DMS79 (cell line): ENCODE measurements around the gene GADL1.

Experiments
- DNase-seq: peaks from one replicate; lab custom pipeline; 2025; lab: John Stamatoyannopoulos, UW

The GADL1 gene, protein sequence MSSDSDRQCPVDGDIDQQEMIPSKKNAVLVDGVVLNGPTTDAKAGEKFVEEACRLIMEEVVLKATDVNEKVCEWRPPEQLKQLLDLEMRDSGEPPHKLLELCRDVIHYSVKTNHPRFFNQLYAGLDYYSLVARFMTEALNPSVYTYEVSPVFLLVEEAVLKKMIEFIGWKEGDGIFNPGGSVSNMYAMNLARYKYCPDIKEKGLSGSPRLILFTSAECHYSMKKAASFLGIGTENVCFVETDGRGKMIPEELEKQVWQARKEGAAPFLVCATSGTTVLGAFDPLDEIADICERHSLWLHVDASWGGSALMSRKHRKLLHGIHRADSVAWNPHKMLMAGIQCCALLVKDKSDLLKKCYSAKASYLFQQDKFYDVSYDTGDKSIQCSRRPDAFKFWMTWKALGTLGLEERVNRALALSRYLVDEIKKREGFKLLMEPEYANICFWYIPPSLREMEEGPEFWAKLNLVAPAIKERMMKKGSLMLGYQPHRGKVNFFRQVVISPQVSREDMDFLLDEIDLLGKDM

DNA sequence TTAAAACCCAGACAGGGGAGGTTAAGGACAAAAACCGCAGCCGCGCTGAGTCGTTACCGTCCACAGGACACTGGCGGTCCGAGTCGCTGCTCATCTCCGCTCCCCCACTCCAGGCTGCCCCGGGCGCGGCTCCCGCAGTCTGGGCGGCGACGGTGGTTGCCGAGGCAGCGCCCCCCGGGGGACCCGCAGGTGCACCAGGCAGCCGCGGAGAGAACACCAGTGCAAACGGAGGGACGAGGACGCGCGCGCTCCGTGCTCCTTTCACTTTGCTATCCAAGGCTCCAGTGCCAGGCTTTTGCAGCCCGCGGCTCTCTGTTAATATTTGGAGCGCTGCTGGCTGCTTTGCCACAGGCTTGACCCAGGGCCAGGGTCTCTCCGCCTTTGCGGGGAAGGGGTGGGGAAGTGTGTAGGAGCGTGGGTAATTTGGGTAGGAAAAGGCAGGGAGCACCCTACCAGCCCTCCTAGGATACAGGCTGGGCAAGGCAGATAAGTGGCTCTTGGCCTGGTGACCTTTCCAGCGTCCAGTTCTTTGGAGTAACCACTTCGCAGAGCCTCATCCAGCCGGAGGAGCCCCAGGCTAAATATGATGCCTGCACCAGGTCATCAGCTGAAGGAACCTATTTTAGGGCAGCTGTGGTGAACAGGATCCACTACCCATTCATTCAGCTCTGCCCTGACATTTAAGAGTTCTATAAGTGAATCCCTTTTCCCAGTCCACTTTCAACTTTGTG, at the start of gene GADL1:
GADL1 (minus strand) TSS at position 141 of the 731 bp plus-strand sequence; CDS start at position 94, 47 bp downstream.
- DNase-seq, result no peak

DNA sequence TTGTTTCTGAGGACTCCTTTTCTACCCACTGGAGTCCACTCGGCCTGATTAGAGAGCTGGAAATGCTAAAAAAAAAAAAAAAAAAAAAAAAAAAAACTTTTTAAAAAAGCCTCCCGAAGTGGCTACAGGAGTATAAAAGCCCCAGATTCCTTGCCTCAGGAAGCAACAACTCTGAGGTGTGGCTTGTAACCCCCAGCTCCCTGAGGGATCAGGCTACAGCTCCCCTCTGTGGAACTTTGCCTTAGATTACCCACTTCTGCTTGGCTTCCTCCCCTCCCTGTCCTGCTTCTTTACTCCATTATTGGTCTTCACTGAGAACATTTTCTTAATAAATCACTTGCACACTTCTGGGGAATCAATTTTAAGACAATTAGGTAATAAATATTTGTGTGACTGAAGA, 49.7 kb upstream of the GADL1 start:
- DNase-seq, result no peak

DNA sequence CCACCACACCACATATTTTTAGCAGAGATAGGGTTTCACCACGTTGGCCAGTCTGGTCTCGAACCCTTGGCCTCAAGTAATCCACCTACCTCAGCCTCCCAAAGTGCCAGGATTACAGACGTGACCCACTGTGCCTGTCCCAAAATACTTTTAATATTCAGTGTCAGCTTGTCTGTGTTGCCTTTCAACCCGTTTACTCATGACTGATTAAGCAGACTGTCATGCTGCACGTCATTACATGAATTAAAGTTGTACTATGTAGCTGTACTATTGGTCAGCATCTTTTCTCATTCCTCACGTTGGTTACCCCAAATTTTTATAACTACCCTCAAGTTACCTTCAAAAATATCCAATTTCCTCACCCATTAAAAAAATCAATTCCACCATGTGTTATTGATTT, 48.7 kb upstream of the GADL1 start:
- no peak for DNase-seq

DNA sequence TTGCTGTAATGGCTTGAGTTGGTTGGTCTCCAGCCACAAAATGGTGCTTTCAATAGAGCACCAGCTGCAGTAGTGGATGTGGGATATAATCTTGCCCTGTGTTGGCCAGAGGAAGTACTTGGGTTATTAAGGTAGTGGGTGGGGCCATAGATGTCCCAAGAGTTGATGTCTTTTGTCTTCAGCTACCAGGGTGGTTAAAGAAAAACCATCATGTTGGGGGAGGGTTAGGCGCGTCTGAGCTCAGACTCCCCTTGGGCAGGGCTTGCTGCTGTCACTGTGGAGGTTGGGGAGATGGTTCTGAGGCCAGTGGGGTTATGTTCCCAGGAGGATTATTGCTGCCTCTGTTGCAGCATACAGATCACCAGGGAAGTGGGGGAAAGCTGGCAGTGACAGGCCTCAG, 46.9 kb upstream of the GADL1 start:
- DNase-seq, result no peak

DNA sequence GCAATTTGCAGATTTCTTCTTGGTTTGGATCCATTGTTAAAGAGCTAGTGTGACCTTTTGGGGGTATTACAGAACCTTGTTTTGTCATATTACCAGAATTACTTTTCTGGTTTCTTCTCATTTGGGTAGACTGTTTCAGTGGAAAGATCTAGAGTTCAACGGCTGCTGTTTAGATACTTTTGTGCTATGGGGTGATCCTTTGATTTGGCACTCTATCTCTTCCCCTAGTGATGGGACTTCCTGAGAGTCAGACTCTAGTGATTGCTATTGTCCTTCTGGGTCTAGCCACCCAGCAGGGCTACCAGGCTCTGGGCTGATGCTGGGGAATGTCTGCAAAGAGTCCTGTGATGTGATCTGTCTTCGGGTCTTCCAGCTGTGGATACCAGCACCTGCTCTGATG, 46.3 kb upstream of the GADL1 start:
- DNase-seq, result no peak

DNA sequence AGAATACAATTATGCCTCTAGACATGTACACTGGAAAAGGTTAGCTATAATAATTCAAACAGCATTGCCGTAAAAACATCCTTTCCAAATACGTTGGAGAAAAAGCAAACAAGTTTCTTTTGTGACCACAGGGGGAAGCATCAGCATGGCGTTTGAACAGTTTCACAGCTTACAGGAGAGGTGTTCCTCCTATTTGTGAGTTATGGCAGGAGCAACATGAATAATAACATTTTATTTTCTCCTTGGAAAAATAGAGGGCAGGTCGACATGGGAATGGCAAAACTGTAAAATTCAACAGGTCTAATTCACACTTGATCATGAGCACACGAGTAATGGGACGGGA, 39.7 kb upstream of the GADL1 start:
- no peak for DNase-seq

DNA sequence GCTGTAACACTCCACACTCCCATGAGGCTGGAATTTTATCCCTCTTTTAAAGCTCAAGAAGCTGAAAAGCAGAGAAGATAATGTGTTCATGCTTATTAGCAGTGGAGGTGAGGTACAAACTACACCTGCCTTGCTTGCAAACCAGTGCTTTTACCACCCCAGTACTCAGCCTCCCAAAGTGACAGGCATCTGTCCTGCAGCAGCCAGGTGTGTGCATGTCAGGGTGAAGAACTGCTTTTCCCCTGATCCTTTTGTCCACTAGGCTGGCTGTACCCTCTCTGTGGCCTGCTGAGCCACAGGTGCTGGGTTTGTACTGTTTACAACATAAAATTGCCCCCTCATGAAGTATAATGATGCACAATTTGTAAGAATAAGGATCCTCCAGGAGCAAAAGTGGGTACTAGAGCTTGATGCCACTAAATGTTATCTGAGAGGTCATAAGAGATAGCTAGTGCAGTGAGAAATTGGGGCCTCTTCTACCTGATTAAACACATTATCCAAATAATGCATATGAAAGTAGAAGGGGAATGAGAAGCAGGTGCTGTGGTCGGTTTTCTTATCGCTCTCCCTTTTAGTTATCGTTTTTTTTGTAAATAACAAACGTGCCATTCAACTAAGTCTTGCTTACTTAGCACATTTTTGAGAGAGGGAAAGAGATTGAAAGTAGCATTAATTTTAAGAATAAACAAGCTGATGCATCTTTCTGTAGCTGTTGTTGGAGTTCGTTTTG, 39.2 kb upstream of the GADL1 start:
- no peak for DNase-seq

DNA sequence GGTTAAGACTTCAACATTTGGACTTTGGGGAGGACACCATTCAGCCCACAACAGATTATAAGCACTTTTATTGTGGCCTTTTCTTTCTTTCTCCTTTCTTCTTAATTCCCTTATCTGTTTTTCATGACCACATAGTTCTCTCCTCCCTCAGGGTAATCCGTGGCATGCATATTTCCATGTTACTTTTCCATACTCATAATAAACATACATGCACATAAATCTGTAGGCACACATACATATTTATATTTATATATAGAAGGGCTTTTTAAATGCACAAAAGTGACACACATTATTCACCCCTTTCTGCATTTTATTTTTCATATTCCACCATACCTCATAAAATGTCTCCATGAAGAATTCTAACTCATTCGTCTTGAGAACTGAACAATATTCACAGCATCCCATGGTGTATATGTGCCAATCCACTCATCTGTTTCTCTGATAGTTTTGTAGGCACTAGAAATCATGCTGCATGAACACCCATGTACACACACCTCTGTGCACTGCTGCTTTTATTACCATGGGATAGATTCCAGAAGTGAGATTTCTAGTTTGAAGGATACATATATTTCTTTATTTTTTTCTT, 38.1 kb upstream of the GADL1 start:
- DNase-seq, result no peak

DNA sequence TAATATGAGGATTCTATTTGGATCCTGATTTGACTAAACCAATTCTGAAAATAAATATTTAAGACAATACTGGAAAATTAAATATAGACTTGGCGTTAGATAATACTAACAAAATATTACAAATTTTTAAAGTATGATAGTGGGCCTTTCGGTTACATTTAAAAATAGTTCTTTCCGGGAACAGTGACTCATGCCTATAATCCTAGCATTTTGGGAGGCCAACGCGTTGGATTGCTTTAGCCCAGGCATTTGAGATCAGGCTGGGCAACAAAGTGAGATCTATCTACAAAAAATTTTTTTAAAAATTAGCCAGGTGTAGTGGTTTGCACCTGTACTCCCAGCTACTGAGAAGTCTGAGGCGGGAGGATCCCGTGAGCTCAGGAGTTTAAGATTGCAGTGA, 30.3 kb upstream of the GADL1 start:
- no peak for DNase-seq

DNA sequence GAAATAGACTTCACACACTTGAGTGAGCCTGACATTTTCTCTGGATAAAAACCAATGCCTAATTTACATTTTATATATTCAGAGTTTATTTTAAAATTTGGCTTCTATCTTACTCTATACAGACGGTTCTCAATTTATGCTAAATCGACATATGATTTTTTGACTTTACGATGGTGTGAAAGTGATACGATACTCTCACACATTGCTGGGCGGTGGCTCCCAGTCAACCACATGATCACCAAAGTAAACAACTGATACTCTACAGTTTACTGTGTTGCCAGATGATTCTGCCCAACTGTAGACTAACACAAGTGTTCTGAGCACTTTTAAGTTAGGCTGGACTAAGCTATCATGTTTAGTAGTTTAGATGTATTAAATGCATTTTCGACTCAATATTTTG, 25.1 kb upstream of the GADL1 start:
- no peak for DNase-seq

DNA sequence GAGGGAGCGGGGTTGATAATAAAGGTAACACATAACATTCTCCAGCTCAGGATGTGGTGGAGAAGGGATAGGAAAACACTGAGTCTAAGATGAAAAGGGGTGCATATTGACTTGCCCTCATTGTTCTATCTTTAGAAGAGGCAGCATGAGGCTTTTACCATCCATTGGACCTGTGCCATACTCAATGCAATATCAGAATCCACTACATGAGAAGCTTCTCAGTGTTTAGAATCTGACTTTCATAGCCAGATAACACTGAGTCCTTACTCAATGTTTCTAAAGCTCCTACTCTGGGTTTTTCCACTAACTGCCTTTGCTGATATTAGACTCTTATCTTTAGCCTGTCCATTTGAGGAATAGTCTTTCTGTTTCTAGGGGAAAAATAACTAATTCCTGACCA, 24.3 kb upstream of the GADL1 start:
- no peak for DNase-seq

DNA sequence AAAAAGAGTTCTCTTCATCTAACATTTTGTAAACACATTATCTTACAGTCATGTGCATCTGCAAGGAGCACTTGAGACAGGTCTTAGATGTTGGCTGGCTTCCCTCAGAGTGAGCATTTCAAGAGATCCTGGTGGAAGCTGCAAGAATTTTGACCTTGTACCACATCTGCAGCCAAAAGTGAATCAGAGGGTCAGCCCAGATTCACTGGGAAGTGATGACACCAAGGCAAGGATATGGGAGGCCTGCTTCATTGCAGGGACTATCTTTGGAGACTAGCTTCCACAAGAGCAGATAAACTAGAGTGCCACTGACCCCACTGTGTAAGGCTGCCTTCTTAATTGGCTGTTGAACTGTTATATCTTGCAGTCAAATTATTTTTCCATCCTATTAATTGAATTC, 21.3 kb upstream of the GADL1 start:
- DNase-seq, result no peak

DNA sequence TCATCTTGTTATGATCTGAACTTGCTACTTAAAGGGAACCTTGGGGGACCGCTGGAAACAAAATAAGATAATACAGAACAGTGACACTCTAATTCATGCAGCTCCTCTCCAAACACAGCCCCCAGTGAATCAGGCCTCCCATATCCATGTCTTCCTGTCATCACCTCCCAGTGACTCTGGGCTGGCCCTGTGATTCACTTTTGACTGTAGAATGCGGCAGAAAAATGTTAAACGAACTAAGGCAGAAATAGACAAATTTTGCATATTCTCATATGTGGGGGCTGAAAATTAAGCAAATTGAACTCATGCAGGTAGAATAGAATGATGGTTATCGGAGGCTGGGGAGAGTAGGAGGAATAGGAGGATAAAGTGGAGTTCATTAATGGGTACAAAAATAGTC, 20.2 kb upstream of the GADL1 start:
- DNase-seq, result no peak

DNA sequence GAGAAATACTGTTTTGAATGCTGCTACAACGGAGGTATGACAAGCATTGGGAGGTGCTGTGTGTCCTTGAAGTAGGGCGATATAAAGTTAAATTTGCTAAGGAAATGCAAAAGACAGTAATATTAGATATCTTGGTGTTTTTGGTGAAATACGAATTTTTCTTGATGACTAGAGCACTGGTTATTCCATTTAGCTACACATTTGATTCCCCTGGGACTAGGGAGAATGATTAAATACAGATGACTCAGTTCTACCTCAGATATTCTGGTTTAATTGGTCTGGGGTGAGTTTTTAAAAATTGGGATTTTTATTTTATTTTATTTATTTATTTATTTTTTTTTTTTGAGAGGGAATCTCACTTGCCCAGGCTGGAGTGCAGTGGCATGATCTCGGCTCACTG, 18.7 kb upstream of the GADL1 start:
- no peak for DNase-seq

DNA sequence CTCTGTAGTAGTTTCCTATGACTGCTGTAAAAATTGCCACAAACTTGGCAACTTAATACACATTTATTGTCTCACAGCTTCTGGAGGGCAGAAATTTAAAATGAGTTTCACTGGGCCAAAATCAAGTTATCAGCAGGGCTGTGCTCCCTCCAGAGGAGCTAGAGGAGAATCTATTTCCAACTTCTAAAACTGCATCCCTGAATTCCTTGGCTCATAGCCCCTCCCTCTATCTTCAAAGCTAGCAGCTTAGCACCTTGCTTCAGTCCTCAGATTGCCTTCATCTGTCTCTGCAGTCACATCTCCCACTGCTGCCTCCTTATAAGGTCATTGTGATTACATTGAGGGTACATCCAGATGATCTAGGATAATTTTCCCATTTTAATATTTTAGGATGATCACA, 17.8 kb upstream of the GADL1 start:
- no peak for DNase-seq

DNA sequence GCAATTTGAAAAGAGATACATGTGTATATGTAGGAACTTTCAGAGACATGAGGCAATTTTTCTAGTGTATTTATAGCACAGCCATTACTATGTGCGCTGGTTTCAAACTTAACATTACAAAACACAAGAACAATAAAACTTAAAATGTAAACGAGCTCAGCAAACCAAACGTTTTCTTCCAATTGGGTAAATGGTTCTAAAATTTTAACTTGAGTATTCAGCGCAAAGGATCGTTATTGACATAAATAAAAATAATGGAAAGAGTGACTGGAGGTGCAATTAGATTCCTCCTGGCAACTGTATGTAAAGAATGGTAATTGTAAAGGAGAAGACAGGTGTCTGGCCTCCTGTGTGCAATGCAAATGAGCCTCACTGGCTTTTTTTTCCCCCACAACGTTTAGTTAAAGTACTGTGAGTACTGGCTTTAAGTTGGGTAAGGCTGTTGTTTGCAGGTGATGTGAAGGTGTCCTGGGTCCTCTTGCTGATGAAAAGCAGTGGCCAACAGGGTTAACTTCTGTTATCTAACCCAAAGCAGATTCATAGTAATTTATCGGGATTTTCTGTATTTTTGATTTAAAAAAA, 14.1 kb upstream of the GADL1 start:
- no peak for DNase-seq

DNA sequence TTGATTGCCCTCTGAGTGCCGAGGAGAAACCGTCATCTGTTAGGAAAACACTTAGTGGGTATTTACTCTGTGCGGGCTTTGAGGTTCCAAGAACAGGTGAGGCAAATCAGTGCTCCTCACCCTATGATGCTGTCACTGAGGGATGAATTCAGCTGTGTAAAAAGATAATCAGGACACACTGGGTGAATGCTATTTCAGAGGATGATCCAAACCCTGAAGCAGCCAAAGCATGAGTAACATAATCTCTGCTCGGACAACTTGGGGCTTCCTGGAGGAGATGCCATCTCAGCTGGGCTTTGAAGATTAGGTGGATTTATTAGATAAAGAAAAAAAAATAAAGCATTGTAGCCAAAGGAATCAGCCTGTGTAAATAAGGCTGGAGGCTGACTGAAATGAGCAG, 10.5 kb upstream of the GADL1 start:
- DNase-seq, result no peak

DNA sequence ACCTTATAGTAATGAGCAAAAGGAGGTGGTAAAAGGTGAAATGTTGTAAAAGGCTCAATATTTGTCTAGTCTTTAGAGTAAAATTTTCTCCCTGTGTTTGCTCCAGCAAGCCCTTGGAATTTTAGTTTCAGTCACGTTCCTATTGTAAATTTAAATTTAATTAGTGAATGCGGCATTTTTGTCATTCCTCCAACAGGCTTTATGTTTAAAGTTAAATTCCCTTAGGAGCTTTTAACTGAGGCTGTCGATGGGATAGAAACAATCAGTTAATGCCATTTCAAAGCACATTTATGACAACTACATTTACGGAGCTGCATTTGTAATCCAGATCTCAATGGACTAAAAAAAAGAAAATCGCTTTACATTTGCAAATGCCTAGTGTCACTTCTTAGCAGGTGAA, 868 bp upstream of the GADL1 start:
- DNase-seq, result no peak

DNA sequence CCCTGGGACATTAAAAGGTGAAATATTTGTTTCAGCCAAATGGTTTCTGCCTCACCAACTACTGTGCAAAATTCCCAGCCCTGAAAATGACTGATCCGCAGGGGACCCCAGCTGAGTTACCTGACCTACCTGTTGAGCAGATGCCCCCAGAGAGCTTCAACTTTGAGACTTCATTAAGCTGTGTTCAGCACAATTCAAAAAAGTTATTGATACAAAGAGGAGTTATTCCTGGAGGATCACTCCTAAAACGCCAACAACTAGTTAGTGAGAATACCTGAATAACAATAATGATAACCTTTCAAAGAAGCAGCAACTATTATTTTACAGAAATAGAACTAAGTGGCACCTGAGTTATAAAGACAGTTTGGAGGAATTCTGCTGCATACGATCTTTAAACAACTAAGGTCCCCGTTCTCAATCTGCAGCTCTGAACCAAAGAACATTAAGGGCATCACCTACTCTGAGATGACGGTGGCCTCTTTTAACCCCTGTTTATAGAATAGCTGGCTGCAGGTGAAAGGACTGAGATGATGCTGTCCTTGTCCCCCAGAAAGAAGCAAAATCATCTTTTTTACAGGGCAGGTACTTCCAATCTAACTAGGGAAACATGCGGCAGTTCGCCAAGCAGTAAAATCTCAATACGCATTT, 659 bp downstream of the GADL1 start:
- DNase-seq, result no peak

DNA sequence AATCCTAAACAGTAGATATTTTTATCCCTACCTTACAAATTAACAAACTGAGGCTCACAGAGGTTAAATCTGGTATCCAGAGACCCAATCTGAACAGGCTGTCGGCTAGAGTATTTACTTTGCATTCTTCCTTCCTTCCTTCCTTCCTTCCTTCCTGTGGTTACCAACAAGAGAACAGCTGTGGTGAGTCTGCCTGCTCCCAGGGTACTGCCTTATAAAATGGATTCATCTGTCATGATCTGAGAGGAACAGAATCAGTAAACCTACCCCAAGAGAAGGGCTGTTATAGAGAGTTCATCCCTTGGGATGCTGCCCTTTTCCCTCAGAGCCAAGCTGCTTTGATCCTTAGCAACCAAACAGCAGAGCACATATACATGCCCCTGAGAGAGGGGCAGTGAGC, 3.6 kb downstream of the GADL1 start:
- DNase-seq, result no peak

DNA sequence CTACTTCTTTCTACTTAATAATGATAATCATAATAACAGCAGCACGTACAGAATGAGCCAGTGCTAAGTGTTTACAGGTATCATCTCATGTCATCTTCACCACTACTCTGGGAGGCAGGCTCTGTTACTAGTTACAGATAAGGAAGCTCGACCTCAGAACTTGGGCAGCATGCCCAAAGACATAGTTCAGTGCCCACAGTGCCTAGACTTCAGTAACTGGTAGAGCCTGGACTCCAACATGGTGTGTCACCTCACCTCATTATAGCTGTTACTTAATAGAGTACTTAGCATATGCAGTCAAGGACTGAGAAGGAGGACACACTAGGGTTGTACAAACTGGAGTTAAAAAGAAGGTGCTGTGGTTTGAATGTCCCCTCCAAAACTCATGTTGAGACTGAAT, 7.6 kb downstream of the GADL1 start:
- DNase-seq, result no peak

DNA sequence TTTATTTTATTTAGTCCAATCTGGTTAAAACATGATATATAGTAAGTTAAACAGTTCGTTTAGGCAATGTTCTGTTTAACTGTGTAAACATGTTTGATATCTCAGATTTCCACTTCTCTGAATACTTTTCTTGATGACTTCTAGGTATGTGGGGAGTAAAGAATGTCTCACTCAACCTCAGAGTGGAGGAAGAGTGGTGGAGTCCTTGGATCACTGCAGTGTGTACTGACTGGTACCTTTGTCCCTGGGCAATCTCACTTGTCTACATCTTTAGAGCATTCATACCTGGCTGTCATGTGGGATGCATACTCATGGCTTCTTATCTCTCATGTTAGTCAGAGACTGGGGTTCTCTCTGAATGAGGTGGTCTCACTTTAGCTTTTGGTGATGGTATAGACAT, 15.6 kb downstream of the GADL1 start:
- no peak for DNase-seq
